K562 (cell line): Measurements from ENCODE around the gene ORAI3. TPM values are rescaled to one million over a fixed set of nuclear protein-coding genes. Genes with fewer than 3 reads are reported as not detected.

ENCODE experiments used
- ATF4 ChIP-seq: fragments of 450-650 bp; formaldehyde crosslinking; IDR thresholded peaks from 2 replicates; pipeline ENCODE4 v1.4.0; 2022; ENCODE audit warnings: mild to moderate bottlenecking, moderate library complexity
- CCNT2 ChIP-seq: IDR thresholded peaks from 2 replicates; pipeline ENCODE4 v1.6.1; 2011; ENCODE audit warnings: borderline replicate concordance, low read depth, mild to moderate bottlenecking, moderate library complexity, mixed read lengths, low read length; ENCODE audit not compliant: insufficient read length; ENCODE audit errors: extremely low read depth
- E2F8 ChIP-seq: fragments of 450-650 bp; IDR thresholded peaks from 2 replicates; pipeline ENCODE4 v1.7.1; 2018; ENCODE audit warnings: mild to moderate bottlenecking, low read depth; ENCODE audit not compliant: partially characterized antibody
- FOXP4 ChIP-seq: sonication (generic); formaldehyde crosslinking; IDR thresholded peaks from 2 replicates; pipeline ENCODE4 v1.8.0; 2022; ENCODE audit warnings: mild to moderate bottlenecking, missing genetic modification reagents, borderline replicate concordance
- KDM4B ChIP-seq, 2 experiments: fragments of 450-650 bp in 1 of 2; sonication (generic) in 1 of 2; IDR thresholded peaks; 2 replicates each; pipeline ENCODE4 v1.6.1; 2016 to 2017; ENCODE audit warnings: borderline replicate concordance in 2 of 2, antibody characterized with exemption in 1 of 2, low read depth in 1 of 2, mild to moderate bottlenecking in 1 of 2
- MNT ChIP-seq, 2 experiments: fragments of 450-650 bp; conservative IDR thresholded peaks; 2 replicates each; pipeline ENCODE4 v1.6.1; 2017; ENCODE audit warnings: mild to moderate bottlenecking in 2 of 2, moderate library complexity in 2 of 2
- POLR2A ChIP-seq: fragments of 450-650 bp; conservative IDR thresholded peaks from 2 replicates; pipeline ENCODE4 v1.6.1; 2016
- POLR2AphosphoS2 ChIP-seq: IDR thresholded peaks from 2 replicates; pipeline ENCODE4 v1.6.1; 2012; ENCODE audit warnings: low read length, improper control_type of control experiment
- RBM22 ChIP-seq: fragments of 200-400 bp; formaldehyde crosslinking; IDR thresholded peaks from 2 replicates; pipeline ENCODE4 v1.6.1; 2018; ENCODE audit warnings: low read length, low read depth; ENCODE audit not compliant: poor library complexity, severe bottlenecking
- TFAP4 ChIP-seq: sonication (generic); formaldehyde crosslinking; IDR thresholded peaks from 2 replicates; pipeline ENCODE4 v1.8.0; 2022; ENCODE audit warnings: missing genetic modification reagents, mild to moderate bottlenecking, moderate library complexity, borderline replicate concordance
- YY1 ChIP-seq, 3 experiments: IDR thresholded peaks; 2 replicates each; pipeline ENCODE4 v1.6.1; 2011; ENCODE audit warnings: low read length in 2 of 3, mild to moderate bottlenecking in 2 of 3, moderate library complexity in 2 of 3, borderline replicate concordance in 1 of 3, control low read depth in 1 of 3, low read depth in 1 of 3; ENCODE audit not compliant: insufficient read depth in 3 of 3, insufficient replicate concordance in 2 of 3, control insufficient read depth in 1 of 3, insufficient read length in 1 of 3; ENCODE audit errors: extremely low read depth in 1 of 3
- ZNF639 ChIP-seq, 2 experiments: fragments of 200-800 bp in 1 of 2; sonication (Bioruptor generic) in 1 of 2; sonication (generic) in 1 of 2; formaldehyde crosslinking in 1 of 2; IDR thresholded peaks in 1 of 2; conservative IDR thresholded peaks in 1 of 2; 2 replicates each; pipeline versions ENCODE4 v1.5.0 to v1.6.1; 2016 to 2020; ENCODE audit warnings: missing compliant biosample characterization in 1 of 2, missing genetic modification characterization in 1 of 2, missing genetic modification reagents in 1 of 2
- ZNF79 ChIP-seq: fragments of 250-450 bp; sonication (Bioruptor Pico); IDR thresholded peaks from 2 replicates; pipeline ENCODE4 v1.4.0; 2020; ENCODE audit warnings: low read depth, mild to moderate bottlenecking, moderate library complexity
- polyA plus RNA-seq, 8 experiments: library from polyadenylated mRNA; depleted of rRNA in 4 of 8; stranded (reverse) in 5 of 8; unstranded in 3 of 8; fragments of >200 nt; fragmentation: Nextera tagmentation in 2 of 8; fragmentation: Illumina TruSeq in 1 of 8; extraction: Ambion mirVana in 2 of 8; extraction: Trizol in 1 of 8; gene quantifications; 2 replicates each; pipeline versions ENCODE4 v1.2.1 to v1.2.3, GENCODE V29; 2011 to 2014; ENCODE audit warnings: inconsistent platforms in 1 of 8, missing spikeins in 1 of 8
- total RNA-seq, 7 experiments: library from RNA; depleted of rRNA in 6 of 7; stranded (reverse); fragments of >200 nt in 6 of 7; fragmentation: Illumina TruSeq in 2 of 7; extraction: Trizol in 2 of 7; gene quantifications; 2 replicates each; pipeline versions ENCODE4 v1.2.1 to v1.2.3, GENCODE V29; 2011 to 2021; ENCODE audit warnings: low replicate concordance in 1 of 7

The ORAI3 gene
- total and polyA plus RNA-seq, 9 of the 15 experiments (the other 6 are each of a cell fraction or from before 2014, with no cell fraction given) = 4.9 to 23.3 (median 14.1) TPM

GRCh38 chr16:30957456-30958174 is 8.7 kb downstream of the ORAI3 start, which contains the start of gene SETD1A (continued):
- TF ChIP-seq CCNT2 (peak; percentile 53), FOXP4 (CRISPR knock-in tag) (peak; percentile 66; the same call in 1 of the 2 replicates), YY1 (IDR thresholded peaks at IDR 0.05; ENCODE audit: borderline replicate concordance in 1 of 3, control insufficient read depth in 1 of 3, extremely low read depth in 1 of 3, insufficient read depth in 3 of 3, insufficient read length in 1 of 3, insufficient replicate concordance in 2 of 3, low read depth in 1 of 3, low read length in 2 of 3) (peak in 1 of 3 experiments; percentile 44), ATF4 (0 out of 2 replicates have a peak, but pooled peaks have one; percentile 35), POLR2A (peak; percentile 74), POLR2AphosphoS2 (peak; percentile 9; the same call in 1 of the 2 replicates), ZNF639 (CRISPR knock-in tag; conservative IDR thresholded peaks at IDR 0.05 in 1 of 2, IDR thresholded peaks at IDR 0.05 in 1 of 2) (peak in 1 of 2 experiments; percentile 96; a peak in 2 of 4 replicates), RBM22 (peak; percentile 96), TFAP4 (peak; percentile 88), ZNF79 (CRISPR knock-in tag) (no peak), KDM4B (IDR thresholded peaks at IDR 0.05; ENCODE audit: borderline replicate concordance in 2 of 2, low read depth in 1 of 2) (peak in 1 of 2 experiments; percentile 44; a peak in 1 of 4 replicates), E2F8 (peak; percentile 49), MNT (conservative IDR thresholded peaks at IDR 0.05) (peak; percentile 96 to 98)
